NOMO-1 treated with dmso at 0.1 percent for 144 hours (cell line): ENCODE measurements around the gene PTPRE.

Experiments
- DNase-seq: peaks from one replicate; lab custom pipeline; 2025; ENCODE audit not compliant: unreplicated experiment; lab: John Stamatoyannopoulos, UW

The PTPRE gene

DNA sequence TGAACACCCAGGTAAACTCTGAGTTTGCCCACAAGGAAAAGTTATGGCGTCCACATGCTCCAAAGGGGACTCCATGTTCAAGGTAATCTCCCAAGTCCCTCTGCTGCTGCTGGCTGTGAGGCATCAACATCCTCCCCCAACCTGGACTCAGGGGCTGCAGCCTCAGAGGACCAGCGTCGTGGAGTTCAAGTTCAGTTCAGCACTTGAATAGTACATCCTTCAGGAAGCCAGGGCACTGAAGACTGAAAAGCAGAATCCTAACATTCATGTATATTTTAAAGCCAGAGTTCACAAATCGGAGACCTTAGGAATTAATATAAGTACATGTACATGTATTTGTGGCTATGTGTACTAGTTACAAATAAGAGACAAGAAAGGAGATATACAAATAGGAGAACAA lies 90.4 kb downstream of the PTPRE start:
- DNase-seq, result no peak

DNA sequence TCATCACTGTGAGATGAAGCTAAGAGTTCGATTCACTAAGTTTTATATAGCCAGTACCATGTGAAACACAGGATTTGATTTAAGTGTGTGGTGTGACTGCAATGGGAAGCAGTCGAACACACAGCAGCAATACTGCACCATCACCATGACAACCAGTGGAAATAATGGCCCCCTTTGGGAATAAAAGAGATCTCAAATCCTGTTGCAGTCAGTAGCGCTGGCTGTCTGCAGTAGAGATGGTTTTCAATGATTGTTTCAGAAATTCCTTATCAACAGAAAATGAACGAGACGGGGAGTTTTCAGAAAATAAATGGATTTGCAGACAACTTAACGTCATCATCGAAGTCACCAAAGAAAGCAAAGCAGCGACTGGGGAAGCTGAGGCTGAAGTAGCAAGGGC lies 91.0 kb downstream of the PTPRE start:
- DNase-seq, result no peak

DNA sequence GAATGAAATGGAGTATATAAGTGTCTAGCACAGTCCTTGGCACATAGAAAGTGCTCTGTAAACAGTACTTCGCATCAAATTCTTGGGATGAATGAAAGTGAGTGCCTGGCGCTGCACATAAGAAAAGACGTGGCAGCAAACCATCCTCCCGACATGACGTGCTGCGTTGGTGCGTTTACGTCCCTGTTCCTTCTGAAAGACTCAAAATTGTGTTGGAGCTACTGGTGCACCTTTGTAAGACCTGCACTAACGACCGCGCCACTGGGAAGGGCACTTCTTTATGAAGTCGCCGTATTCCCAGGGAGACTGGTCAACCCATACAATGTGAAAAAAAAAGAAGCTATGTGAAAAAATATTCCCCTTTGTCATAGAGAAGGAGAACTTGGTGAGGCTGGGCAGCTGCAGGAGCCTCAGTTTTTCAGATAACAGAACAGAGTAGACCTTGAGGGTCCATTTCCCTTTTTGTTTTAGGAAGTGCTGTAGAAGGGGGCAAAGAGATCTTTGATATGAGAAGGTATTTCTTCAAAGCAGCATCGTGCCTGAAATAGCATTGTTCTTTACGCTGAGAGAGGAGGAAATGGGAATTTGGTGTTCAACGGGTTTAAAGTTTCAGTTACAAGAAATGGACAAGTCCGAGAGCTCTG lies 91.7 kb downstream of the PTPRE start:
- DNase-seq, result peak; percentile 18

DNA sequence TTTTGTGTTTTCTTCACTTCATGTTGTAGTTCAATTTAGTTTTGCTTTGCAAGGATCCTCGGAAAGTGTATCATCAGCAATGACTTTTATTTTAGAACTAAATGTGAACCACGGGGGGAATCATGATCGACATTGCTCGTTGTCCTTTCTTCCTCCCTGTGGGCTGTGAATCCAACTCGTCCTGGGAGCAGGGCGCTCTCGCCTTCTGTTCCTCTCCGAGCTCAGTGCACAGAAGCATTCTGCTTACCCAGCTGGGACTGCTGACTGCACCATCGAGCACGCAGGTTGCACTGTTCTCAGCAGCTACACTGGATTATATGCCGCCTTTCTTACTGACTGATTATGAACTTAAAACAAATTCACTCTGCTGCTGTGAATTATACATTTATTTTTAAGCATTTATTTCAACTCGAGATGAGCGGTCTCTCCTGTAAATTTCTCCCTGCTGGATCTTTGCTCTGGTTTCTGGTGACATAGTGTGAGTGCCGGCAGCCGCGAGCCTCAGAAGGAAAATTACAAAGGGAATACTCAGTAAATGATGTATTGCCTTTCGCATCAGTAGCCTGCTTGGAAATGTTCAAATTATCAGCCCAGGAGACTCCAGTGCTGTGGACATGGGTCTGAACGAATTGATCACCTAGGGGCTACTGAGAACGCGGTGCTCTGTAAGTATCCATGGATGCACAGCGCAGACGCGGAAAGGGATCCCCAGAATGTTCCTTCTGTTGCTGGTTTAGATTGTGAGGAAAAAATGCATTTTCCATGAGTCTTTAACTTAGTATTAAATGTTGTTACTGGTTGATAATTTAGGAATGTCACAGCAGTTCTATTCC lies 92.6 kb downstream of the PTPRE start:
- no peak for DNase-seq

DNA sequence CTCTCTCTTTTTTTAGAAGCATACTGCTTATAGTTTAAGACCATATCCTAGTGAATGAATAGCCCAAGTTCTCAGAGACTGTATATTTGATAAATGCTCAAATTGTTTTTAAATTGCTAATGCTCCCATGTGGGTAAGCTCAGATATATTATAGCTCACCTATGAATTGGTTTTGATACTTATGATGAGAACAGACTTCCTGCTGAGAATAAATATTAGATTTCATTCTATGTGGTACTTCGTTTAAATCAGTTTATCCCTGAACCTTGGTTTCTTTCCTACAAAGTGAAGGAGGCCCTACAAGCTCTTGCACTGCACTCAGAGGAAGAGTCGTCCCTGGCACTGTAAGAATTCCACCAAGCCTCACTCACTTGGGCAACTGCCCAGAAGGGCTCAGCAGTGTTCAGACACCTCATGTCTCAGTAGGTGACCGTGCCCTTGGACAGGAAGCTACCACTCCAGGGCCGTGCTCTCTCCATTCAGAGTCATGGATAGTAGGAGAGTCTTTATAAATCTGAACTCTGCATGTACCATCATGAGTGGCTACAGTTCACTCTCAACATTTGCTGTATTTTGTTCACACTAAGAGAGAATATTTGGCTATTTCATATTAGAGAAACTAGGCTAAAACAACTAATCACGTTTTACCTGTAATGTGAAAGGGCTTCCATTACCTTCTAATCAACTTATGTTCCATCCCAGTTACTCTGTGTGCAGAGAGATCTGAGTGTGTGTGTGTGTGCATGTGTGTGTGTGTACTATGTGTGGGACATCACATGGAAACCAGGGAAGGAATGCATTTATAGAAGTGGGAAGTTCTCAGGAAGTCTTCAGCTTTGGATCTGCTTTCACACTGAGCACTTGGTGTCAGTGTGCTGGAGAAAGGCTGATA lies 93.8 kb downstream of the PTPRE start:
- no peak for DNase-seq

- DNase-seq, result no peak
Observed at GRCh38 chr10:128001363-128001745, 94.5 kb downstream of the PTPRE start.

- DNase-seq, result no peak
Observed at GRCh38 chr10:128001849-128002248, 94.9 kb downstream of the PTPRE start.

DNA sequence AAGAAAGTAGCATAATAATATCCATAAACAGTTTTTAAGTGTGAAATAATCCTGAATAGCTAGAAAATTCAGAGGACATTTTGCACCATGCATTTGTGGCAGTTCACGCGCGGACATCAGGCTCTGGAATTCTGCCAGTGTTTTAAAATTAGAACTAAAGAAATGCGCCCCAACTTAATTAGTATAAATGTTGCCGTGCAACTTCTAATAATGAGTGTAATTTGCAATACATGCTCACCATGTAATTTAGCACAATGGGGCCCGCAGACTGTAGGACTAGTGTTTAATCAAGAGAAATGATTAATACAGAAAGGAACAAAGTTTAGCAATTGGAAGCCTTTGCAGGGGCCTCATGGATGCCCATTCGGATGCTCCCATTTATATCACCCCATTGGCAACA lies 96.6 kb downstream of the PTPRE start:
- DNase-seq, result no peak

DNA sequence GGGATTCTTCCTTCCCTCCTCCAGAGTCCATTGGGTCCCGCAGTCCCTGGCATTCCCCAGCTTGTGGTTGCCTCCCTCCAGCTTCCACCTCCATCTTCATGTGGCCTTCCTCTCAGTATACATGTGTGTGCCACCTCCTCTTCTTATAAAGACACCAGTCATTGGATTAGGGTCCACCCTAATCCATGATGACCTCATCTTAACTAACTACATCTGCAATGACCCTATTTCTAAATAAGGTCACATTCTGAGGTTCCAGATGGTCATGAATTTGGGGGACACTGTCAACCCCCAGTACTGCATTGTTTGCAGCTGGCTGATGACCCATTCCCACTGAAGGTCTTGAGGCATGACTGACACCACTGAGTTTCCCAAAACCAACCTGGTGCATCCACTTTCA lies 99.0 kb downstream of the PTPRE start:
- DNase-seq, result no peak

DNA sequence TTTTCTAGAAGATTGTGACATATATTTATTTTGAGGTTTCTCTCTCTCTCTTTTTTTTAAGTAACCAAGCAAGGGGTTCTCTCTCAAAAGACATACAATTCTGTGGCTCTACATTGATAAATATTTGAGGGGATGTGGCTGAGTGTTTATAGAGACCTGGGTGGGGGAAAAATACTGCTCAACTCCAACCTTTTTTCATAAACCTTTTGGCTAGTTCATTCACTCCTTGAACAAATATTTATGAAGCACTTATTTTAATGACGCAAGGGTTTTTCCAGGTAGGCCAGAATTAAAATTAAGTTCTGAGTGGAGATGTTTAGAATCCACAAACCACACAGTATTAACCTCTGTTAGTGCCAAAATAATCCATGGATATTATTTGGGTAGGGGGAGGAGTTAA lies 100.2 kb downstream of the PTPRE start:
- DNase-seq, result no peak

DNA sequence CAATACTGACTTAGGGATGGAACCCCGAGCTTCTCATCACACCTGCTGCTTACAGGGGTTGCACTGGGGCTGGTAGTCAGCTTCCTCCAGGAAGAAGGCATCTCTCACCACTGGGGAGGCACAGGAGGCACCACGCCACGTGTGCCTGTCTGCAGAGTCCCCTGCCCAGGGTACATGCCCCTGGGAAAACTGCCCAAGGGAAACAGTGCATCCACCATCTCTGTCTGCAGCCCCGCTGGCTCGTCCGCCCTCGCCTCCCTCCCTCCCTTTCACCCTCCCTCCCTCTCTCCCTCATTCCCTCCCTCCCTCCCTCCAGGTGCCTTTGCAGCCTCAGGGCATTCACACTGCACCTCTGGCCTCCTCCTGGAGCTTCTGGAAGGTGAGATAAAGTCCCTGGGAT lies 101.1 kb downstream of the PTPRE start:
- DNase-seq, result no peak

GRCh38 chr10:128008521-128009250 lies 101.8 kb downstream of the PTPRE start:
- DNase-seq, result no peak

DNA sequence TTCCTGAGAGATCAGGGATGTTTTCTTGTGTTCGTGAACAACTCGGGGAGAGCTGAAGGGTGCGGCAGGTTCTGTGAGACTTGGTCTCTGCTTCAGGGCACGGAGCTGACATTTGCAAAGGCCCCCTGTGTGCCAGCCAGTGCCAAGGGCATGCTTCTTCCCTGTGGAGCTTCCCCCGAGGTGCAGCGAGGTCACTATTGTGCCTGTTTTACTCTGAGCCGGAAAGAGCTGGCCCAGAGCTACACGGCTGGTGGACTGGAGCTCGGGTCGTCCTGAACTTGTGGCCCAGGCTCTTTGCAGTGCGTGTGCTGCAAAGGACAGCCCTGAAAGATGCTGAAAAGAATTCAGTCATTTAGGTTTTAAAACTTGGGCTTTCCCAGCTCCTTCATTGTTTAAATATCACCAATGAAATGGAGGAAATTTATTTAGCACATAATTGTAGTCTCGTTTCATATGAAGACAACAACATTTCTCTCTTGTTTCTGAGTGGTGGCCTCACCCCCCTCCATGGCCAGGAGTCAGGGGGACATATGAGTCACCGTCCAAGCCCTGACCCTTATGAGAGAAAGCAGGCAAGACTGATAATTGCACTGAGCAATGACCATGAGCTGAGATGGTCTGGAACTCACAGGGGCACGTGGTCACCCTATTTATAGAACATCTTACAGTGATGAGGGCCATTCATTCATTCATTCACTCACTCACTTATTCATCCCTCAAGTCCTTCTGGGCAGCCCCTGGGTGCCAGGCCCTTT lies 102.6 kb downstream of the PTPRE start:
- no peak for DNase-seq

GRCh38 chr10:128011059-128011979 lies 104.4 kb downstream of the PTPRE start:
- DNase-seq, result peak; percentile 64

DNA sequence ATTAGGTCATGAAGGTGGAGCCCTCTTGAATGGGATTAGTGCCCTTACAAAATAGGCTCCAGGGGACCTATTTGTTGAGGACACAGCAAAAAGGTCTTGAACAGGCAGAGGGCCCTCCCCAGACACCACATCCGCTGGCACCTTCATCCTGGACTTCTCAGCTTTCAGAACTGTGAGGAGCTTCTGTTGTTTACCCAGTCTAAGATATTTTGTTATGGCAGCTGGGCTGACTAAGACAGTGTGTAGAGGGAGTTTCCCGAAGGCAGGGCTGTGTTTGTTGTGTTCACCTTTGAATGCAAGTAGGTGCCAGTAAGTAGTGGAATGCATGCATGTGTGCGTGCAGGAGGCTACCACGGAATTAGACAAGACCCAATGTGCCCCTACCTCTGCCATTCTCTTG lies 106.7 kb downstream of the PTPRE start:
- no peak for DNase-seq

DNA sequence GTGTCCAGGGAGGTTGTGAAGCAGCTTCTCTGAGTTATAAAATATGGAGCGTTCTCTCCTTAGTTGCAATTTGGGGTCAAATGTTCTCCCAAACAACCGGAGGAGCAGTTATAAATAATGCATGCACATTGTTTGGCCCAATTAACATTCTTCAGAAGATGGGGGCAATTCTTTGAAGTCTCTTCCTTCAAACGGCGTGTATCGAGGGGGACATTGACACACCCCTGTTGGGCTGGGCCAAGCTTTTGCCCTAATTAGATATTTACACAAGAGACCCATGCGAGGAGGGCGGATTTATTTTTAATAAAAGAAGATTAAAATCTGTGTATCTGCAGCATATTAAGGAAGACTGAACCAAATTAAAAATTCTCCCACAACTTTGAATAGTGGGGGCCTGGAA lies 107.3 kb downstream of the PTPRE start:
- DNase-seq, result no peak

DNA sequence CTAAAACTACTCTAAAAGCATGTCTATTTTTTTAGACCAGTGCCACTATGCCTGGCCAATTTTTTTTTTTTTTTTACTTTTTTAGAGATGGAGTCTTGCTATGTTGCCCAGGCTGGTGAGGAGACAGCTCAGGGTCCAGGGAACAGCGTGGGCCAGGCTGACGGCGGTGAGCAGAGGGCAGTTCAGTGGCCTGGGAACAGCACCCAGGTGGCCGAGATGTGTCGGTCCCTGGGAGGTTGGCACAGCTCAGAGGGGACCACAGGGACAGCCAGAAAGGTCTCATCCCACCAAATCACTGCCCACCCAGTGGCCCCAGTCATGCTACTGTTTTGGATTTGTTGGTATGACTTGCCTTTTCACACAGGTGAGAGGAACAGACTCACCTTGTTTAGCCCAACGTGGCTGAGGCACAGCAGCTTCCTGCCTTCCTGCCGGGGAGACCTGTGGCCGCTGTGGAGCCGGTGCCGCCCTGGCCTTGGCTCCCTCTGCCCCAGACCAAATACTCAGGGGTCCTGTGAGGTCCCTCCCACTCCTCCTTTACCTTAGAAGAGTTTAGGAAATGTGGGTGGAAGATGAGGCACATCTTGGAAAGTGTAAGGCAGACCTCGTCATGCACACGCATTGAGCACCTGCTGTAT lies 109.6 kb downstream of the PTPRE start:
- DNase-seq, result no peak

GRCh38 chr10:128017822-128018221 lies 110.9 kb downstream of the PTPRE start:
- DNase-seq, result no peak

DNA sequence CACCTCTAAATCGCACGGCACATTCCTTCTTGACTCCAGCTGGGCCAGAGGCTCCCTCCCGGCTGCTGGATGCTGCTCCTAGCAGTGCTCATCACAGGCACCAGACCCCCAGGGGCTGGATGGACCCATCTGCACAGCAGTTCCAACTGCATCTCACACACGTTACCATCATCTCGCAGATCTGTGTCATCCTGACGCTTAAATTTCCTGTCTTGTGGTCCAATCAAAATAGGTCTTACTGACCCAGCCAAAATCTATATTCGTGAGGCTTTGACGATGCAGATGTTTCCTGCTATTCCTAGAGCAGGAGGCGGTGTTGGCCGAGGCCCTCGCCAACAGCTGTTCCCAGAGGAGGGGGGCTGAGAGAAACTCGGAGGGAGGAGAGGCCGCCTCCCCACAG lies 111.3 kb downstream of the PTPRE start:
- no peak for DNase-seq
